Neural crest cell (in vitro differentiated cells): ENCODE results near the gene GPSM1. TPM values are rescaled to one million over a fixed set of nuclear protein-coding genes. Genes with fewer than 3 reads are reported as not detected.

Experiments used
- DNase-seq: peaks from one replicate; pipeline ENCODE4 v3.0.0; 2021; ENCODE audit warnings: low read depth, mixed read lengths, low spot score
- H3K27ac Mint-ChIP-seq: one replicate; pipeline ENCODE4 v1.8.0; 2021; ENCODE audit warnings: mild to moderate bottlenecking, mixed read lengths; ENCODE audit not compliant: unreplicated experiment
- H3K27me3 Mint-ChIP-seq: 2 replicates; pipeline ENCODE4 v1.8.0; 2021; ENCODE audit warnings: low read depth, mild to moderate bottlenecking, mixed read lengths
- H3K36me3 Mint-ChIP-seq: 2 replicates; pipeline ENCODE4 v1.8.0; 2021; ENCODE audit warnings: low read depth, mild to moderate bottlenecking, mixed read lengths
- H3K4me1 Mint-ChIP-seq: 2 replicates; pipeline ENCODE4 v1.8.0; 2021; ENCODE audit warnings: mixed read lengths
- H3K4me3 Mint-ChIP-seq: one replicate; pipeline ENCODE4 v1.8.0; 2021; ENCODE audit warnings: mild to moderate bottlenecking, mixed read lengths
- H3K9me3 Mint-ChIP-seq: 2 replicates; pipeline ENCODE4 v1.8.0; 2021; ENCODE audit warnings: mixed read lengths
- long read RNA-seq: library from polyadenylated mRNA; unstranded; transcript quantifications from one replicate; pipeline ENCODE4 v2.0.0, GENCODE V29; 2020
- total RNA-seq: library from RNA; stranded (reverse); gene quantifications from 2 replicates; pipeline ENCODE4 v1.2.1, GENCODE V29; 2021
- TF ChIP-seq, protein P1 (sequence below): fragments of 200-600 bp; sonication (generic); conservative IDR thresholded peaks from 2 replicates; pipeline ENCODE4 v1.5.0; 2021; ENCODE audit warnings: antibody characterized with exemption, mild to moderate bottlenecking

The GPSM1 gene, protein sequence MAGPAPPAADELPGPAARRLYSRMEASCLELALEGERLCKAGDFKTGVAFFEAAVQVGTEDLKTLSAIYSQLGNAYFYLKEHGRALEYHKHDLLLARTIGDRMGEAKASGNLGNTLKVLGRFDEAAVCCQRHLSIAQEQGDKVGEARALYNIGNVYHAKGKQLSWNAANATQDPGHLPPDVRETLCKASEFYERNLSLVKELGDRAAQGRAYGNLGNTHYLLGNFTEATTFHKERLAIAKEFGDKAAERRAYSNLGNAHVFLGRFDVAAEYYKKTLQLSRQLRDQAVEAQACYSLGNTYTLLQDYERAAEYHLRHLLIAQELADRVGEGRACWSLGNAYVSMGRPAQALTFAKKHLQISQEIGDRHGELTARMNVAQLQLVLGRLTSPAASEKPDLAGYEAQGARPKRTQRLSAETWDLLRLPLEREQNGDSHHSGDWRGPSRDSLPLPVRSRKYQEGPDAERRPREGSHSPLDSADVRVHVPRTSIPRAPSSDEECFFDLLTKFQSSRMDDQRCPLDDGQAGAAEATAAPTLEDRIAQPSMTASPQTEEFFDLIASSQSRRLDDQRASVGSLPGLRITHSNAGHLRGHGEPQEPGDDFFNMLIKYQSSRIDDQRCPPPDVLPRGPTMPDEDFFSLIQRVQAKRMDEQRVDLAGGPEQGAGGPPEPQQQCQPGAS
- 50.8 and 56.7 TPM in 2 replicates for total RNA-seq
- long read RNA-seq, partial matches to known transcripts = 0 of 1 reads
- long read RNA-seq, other reads (novel, unspliced or antisense) = 1 of 1 reads

DNA sequence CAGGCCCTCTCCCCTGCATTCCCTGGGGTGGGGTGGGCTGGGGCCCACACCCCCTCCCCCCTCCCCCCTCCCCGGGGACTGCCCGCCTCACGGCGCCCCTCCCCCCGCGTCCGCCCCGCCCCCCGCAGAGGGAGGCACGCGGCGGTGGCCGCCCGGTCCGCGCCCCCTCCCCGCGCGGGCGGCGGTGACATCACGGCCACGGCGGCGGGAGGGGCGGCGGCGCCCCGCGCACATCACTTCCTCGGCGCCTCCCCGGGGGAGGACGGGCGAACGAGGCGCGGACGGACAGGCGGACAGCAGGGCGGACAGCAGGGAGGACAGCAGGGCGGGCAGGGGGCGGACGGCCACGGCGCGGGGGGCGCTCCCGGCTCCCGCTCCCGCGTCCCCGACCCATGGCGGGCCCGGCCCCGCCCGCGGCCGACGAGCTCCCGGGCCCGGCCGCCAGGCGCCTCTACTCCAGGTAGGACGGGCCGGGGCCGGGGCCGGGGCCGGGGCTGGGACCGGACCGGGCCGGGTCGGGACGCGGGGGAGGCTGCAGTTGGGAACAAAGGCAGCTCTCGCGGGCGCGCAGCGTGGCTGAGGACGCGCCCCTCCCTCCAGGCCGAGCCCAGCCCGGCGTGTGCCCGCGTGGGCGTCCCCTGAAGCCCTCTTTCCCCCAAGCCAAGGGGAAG, at the start of gene GPSM1:
TSS of gene GPSM1 (plus strand) at position 236 of the 671 bp plus-strand sequence. CDS start at position 393, 157 bp downstream.
- peak within 1 kb of the TSS; percentile 80 for H3K27ac Mint-ChIP-seq
- H3K4me1 Mint-ChIP-seq = peaks cover 15% of the 10 kb centered on the region
- no peaks in the 10 kb centered on the region for H3K36me3 Mint-ChIP-seq
- no peak for DNase-seq
- TF ChIP-seq, protein P1, sequence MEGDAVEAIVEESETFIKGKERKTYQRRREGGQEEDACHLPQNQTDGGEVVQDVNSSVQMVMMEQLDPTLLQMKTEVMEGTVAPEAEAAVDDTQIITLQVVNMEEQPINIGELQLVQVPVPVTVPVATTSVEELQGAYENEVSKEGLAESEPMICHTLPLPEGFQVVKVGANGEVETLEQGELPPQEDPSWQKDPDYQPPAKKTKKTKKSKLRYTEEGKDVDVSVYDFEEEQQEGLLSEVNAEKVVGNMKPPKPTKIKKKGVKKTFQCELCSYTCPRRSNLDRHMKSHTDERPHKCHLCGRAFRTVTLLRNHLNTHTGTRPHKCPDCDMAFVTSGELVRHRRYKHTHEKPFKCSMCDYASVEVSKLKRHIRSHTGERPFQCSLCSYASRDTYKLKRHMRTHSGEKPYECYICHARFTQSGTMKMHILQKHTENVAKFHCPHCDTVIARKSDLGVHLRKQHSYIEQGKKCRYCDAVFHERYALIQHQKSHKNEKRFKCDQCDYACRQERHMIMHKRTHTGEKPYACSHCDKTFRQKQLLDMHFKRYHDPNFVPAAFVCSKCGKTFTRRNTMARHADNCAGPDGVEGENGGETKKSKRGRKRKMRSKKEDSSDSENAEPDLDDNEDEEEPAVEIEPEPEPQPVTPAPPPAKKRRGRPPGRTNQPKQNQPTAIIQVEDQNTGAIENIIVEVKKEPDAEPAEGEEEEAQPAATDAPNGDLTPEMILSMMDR = peak; percentile 5
- H3K27me3 Mint-ChIP-seq = peaks cover 3% of the 10 kb centered on the region
- H3K9me3 Mint-ChIP-seq = no peaks in the 10 kb centered on the region
- peak within 1 kb of the TSS; percentile 94 for H3K4me3 Mint-ChIP-seq

DNA sequence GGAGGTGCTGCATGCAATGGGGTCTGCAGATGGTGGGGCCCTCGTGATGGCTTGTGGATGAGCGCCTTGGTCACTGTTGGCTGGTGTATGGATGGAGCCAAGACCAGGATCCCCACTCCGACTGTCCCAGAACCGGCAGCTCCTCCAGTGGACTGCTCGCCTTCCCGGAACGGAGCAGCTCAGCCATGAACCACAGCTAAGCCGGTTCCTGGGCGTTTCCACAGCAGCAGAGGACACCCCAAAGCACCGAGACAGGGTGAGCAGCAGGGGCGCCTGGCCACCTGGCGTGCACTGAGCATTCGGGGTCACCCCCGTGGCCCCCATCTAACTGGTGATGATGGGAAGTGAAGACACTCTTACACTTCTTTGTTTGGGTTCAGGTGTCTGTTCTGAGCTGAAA, 49.6 kb upstream of the GPSM1 start:
- no peak overlapping the region for H3K4me3 Mint-ChIP-seq
- H3K36me3 Mint-ChIP-seq = no peaks in the 10 kb centered on the region
- DNase-seq = no peak
- no peak overlapping the region for H3K27ac Mint-ChIP-seq
- H3K9me3 Mint-ChIP-seq = no peaks in the 10 kb centered on the region
- TF ChIP-seq, protein P1 = no peak
- no peaks in the 10 kb centered on the region for H3K4me1 Mint-ChIP-seq
- peaks cover 15% of the 10 kb centered on the region for H3K27me3 Mint-ChIP-seq

DNA sequence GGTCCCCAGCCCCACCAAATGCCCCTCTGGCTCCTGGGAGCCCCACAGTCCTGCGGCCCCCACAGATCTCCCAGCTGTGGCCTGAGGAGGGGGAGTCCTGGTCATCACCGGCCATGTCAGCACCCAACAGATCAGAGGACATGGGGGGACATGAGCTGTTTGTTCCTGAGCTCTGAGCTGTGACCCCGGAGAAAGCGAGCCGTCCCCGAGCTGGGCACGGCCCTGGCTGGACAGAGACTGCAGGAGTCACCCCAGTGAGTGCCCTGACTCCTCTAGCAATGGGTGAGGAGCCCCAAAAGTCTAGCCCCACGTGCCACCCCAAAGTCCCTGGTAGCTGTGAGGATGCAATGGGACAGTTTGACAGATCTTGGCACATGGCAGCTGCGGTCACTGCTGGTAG, 49.1 kb upstream of the GPSM1 start:
- TF ChIP-seq, protein P1 = no peak
- H3K4me1 Mint-ChIP-seq = no peaks in the 10 kb centered on the region
- no peaks in the 10 kb centered on the region for H3K36me3 Mint-ChIP-seq
- no peak overlapping the region for H3K27ac Mint-ChIP-seq
- H3K4me3 Mint-ChIP-seq = no peak overlapping the region
- no peak for DNase-seq
- peaks cover 12% of the 10 kb centered on the region for H3K27me3 Mint-ChIP-seq
- no peaks in the 10 kb centered on the region for H3K9me3 Mint-ChIP-seq

DNA sequence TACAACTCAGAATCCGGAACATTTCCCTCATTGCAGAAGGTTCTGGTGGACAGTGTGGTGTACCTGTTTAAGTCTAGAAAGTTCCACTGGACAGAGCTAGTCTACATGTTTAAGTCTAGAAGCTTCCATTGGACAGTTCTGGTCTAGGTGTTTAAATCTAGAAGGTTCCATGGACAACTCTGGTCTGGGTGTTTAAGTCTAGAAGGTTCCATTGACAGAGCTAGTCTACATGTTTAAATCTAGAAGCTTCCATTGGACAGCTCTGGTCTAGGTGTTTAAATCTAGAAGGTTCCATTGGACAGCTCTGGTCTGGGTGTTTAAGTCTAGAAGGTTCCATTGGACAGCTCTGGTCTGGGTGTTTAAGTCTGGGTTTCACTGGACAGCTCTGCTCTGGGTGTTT, 48.4 kb upstream of the GPSM1 start:
- Mint-ChIP-seq H3K27ac (no peak overlapping the region), H3K4me1 (no peaks in the 10 kb centered on the region), H3K9me3 (no peaks in the 10 kb centered on the region), H3K36me3 (no peaks in the 10 kb centered on the region), H3K4me3 (no peak overlapping the region), H3K27me3 (peaks cover 10% of the 10 kb centered on the region)
- no peak for DNase-seq
- TF ChIP-seq, protein P1 = no peak

DNA sequence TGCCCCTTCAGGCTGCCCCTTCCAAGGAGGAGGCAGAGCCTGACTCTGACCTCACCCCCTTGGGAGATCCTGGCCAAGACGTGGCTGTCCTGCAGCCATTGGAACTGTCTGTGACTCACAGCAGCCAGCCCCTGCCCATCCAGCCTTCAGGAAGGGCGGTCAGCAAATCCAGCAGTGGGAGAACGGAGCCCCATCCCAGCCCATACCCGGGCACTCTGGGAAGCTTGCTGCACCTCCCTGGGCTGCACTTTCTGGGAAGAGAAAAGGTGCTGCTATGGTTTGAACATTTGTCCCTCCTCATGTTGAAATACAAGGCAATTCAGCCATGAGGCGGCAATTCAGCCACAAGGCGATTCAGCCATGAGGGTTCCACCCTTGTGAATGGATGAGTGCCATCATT, 47.9 kb upstream of the GPSM1 start:
- DNase-seq = no peak
- H3K36me3 Mint-ChIP-seq = no peaks in the 10 kb centered on the region
- H3K27me3 Mint-ChIP-seq = peaks cover 10% of the 10 kb centered on the region
- TF ChIP-seq, protein P1 = no peak
- H3K4me3 Mint-ChIP-seq = no peak overlapping the region
- H3K27ac Mint-ChIP-seq = no peak overlapping the region
- no peaks in the 10 kb centered on the region for H3K4me1 Mint-ChIP-seq
- H3K9me3 Mint-ChIP-seq = no peaks in the 10 kb centered on the region
